Osteoblast (primary cell): ENCODE data around the gene ITPRID2. TPM values are rescaled to one million over a fixed set of nuclear protein-coding genes. Genes with fewer than 3 reads are reported as not detected.

Source experiments
- DNase-seq: peaks from one replicate; pipeline ENCODE4 v3.0.0; 2011; ENCODE audit warnings: low spot score, mixed read lengths; ENCODE audit not compliant: insufficient read length; ENCODE audit errors: missing footprints
- H2AFZ ChIP-seq: 2 replicates; pipeline ENCODE4 v1.6.0; 2011; ENCODE audit warnings: mild to moderate bottlenecking, low read length
- H3K27ac ChIP-seq: 2 replicates; pipeline ENCODE4 v1.5.1; 2011; ENCODE audit warnings: mild to moderate bottlenecking, low read depth, low read length, moderate library complexity
- H3K27me3 ChIP-seq: 2 replicates; pipeline ENCODE4 v1.6.0; 2012; ENCODE audit warnings: mild to moderate bottlenecking, control low read depth, inconsistent platforms, low read length, moderate library complexity; ENCODE audit not compliant: insufficient read depth
- H3K36me3 ChIP-seq: 2 replicates; pipeline ENCODE4 v1.5.1; 2011; ENCODE audit warnings: mild to moderate bottlenecking, low read length, control low read depth, moderate library complexity; ENCODE audit not compliant: insufficient read depth
- H3K4me1 ChIP-seq: 2 replicates; pipeline ENCODE4 v1.5.1; 2011; ENCODE audit warnings: mild to moderate bottlenecking, low read length, control low read depth, moderate library complexity; ENCODE audit not compliant: insufficient read depth
- H3K4me2 ChIP-seq: 2 replicates; pipeline ENCODE4 v1.6.0; 2011; ENCODE audit warnings: mild to moderate bottlenecking, low read length; ENCODE audit not compliant: insufficient read depth
- H3K4me3 ChIP-seq: fragments of 200-600 bp; sonication (generic); 3 replicates; pipeline ENCODE4 v1.5.1; 2012; ENCODE audit warnings: mild to moderate bottlenecking, low read length, inconsistent platforms; ENCODE audit not compliant: insufficient read depth
- H3K79me2 ChIP-seq: 2 replicates; pipeline ENCODE4 v1.6.0; 2012; ENCODE audit warnings: mild to moderate bottlenecking, low read length, control low read depth, inconsistent platforms; ENCODE audit not compliant: insufficient read depth
- H3K9me3 ChIP-seq: 2 replicates; pipeline ENCODE4 v1.5.1; 2011; ENCODE audit warnings: low read depth, low read length, control low read depth
- H4K20me1 ChIP-seq: 2 replicates; pipeline ENCODE4 v1.6.0; 2012; ENCODE audit warnings: mild to moderate bottlenecking, low read length, control low read depth; ENCODE audit not compliant: insufficient read depth
- total RNA-seq: library from RNA; depleted of rRNA; stranded (reverse); fragments of >200 nt; gene quantifications from 2 replicates; pipeline ENCODE4 v1.2.3, GENCODE V29; 2012
- TF ChIP-seq, protein P1 (sequence below): IDR thresholded peaks from 2 replicates; pipeline ENCODE4 v1.5.1; 2011; ENCODE audit warnings: mild to moderate bottlenecking, low read depth, low read length, moderate library complexity; ENCODE audit errors: extremely low read depth

The ITPRID2 gene
- total RNA-seq, 1 donor = 108 TPM

DNA sequence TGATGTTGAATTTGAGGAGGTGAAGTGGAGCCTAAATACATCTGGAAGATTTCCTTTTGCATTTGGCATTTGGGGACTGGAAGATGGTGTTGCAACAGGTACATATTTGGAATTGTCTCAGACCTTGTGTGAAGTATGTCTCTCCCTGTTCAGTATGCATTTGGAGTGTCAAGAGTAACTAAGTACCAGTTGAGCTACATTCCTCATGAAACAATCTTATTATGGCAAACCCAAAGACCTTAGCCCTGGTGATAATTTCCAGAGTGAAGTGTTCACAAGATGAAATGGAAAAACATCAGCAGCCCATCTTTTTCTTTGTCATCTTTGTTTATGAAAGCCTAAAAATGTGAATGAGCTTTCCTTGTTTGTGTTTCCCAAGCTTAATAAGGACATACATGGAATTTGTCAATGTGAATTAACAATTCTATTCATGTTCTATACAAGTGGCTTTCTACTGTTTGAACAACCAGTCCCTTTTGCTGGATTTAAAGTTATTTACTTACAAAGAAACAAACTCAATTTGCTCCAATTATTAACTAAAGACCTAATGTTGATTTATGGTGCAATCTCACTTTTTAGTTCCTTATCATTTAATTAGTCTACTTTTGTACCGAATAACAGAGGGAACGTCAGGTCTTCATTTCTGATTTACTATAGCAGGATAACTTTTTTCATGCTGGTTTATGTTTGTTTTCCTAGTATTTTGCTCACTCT is 52.0 kb downstream of the ITPRID2 start:
- TF ChIP-seq, protein P1, sequence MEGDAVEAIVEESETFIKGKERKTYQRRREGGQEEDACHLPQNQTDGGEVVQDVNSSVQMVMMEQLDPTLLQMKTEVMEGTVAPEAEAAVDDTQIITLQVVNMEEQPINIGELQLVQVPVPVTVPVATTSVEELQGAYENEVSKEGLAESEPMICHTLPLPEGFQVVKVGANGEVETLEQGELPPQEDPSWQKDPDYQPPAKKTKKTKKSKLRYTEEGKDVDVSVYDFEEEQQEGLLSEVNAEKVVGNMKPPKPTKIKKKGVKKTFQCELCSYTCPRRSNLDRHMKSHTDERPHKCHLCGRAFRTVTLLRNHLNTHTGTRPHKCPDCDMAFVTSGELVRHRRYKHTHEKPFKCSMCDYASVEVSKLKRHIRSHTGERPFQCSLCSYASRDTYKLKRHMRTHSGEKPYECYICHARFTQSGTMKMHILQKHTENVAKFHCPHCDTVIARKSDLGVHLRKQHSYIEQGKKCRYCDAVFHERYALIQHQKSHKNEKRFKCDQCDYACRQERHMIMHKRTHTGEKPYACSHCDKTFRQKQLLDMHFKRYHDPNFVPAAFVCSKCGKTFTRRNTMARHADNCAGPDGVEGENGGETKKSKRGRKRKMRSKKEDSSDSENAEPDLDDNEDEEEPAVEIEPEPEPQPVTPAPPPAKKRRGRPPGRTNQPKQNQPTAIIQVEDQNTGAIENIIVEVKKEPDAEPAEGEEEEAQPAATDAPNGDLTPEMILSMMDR = no peak
- H3K4me1 ChIP-seq = peaks cover 9% of the 10 kb centered on the region
- H3K9me3 ChIP-seq = no peaks in the 10 kb centered on the region
- no peak overlapping the region for H2AFZ ChIP-seq
- no peaks in the 10 kb centered on the region for H3K36me3 ChIP-seq
- H3K27ac ChIP-seq = no peak overlapping the region
- H3K79me2 ChIP-seq = no peaks in the 10 kb centered on the region
- DNase-seq = no peak
- H4K20me1 ChIP-seq = no peaks in the 10 kb centered on the region
- H3K4me3 ChIP-seq = no peak overlapping the region
- no peak overlapping the region for H3K4me2 ChIP-seq
- H3K27me3 ChIP-seq = no peaks in the 10 kb centered on the region

DNA sequence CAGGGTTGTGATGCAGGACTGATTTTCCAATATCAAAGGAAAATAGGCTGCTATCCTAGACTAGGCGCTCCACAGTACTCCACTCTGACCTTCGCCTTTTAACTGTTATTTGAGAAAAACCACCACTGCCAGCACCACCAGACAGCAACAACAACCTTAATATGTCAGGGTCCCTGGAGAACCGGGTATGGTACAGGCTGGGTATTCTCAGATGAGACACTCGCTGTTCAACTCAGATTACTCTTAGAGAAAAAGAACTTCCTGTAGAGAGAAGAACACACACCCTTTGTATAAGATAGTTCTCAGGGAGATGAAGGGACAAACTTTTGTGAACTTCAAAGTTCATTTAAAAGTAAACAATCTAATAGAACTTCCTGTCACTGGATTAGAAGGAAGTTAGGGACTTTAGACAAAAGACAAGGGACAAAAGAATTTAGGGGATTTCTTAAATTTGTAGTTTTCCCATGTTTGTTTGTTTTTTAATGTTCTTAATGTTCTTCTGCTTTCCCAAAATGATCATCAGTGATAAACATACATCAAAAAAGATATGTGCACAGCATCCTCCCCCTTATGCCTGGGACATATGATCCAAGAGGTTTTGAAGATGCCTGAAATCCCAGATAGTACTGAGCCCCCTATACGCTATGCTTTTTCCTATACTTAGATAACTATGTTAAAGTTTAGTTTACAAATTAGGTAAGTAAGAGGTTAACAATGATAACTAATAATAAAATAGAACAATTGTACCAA is 52.8 kb downstream of the ITPRID2 start:
- DNase-seq = no peak
- no peak overlapping the region for H3K27ac ChIP-seq
- H3K27me3 ChIP-seq = no peaks in the 10 kb centered on the region
- H4K20me1 ChIP-seq = no peaks in the 10 kb centered on the region
- H3K4me2 ChIP-seq = no peak overlapping the region
- TF ChIP-seq, protein P1 = no peak
- peaks cover 17% of the 10 kb centered on the region for H3K4me1 ChIP-seq
- H2AFZ ChIP-seq = no peak overlapping the region
- H3K79me2 ChIP-seq = no peaks in the 10 kb centered on the region
- H3K9me3 ChIP-seq = no peaks in the 10 kb centered on the region
- no peak overlapping the region for H3K4me3 ChIP-seq
- H3K36me3 ChIP-seq = no peaks in the 10 kb centered on the region

DNA sequence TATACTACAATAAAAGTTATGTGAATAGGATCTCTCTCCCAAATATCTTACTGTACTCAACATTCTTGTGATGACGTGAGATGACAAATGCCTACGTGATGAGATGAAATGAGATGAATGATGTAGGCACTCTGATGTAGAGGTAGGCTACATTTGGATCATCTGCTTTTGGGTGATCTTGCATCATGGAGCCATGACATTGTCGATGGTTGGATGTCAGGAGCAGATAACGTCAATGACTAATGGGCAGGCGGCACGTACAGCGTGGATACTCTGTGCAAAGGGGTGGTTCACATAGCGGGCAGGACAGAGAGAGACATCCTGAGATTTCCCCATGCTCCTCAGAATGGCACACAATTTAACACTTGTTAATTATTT is 53.4 kb downstream of the ITPRID2 start:
- H3K4me2 ChIP-seq = no peak overlapping the region
- peaks cover 20% of the 10 kb centered on the region for H3K4me1 ChIP-seq
- H3K27me3 ChIP-seq = no peaks in the 10 kb centered on the region
- DNase-seq = no peak
- H3K27ac ChIP-seq = no peak overlapping the region
- H2AFZ ChIP-seq = no peak overlapping the region
- TF ChIP-seq, protein P1 = no peak
- no peaks in the 10 kb centered on the region for H4K20me1 ChIP-seq
- no peaks in the 10 kb centered on the region for H3K9me3 ChIP-seq
- no peaks in the 10 kb centered on the region for H3K36me3 ChIP-seq
- H3K4me3 ChIP-seq = no peak overlapping the region
- H3K79me2 ChIP-seq = no peaks in the 10 kb centered on the region

DNA sequence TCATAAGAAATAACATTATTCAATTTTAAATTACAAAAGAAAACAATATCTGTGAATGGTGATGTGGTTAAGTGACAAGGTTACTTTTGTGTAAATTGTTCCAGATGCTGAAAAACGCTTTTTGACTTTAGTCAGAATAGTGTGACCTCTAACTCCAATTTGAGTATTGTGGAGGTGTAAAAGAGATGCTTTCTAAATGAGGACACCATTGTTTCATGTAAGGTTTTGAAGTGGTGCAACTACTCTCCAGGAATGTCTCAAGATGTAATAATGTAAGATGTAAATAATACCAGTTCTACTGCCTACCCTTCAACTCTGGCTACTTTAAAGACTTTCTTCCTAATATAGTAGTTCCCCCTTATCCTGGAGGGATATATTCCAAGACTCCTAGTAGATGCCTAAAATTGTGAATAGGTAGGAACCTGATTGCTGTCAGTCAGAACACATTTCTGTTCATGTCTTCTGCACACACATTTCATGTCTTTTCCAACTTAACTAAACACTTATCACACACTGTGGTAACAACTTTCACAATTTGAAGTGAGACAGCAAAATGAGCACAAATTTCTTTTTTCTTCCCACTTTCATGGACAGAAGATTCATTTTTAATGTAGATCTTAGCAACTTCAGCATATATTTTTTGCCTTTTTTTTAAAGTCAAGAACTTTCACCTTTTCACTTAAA is 55.1 kb downstream of the ITPRID2 start:
- no peak for DNase-seq
- TF ChIP-seq, protein P1 = no peak
- Histone ChIP-seq H3K79me2 (no peaks in the 10 kb centered on the region), H2AFZ (no peak overlapping the region), H3K36me3 (no peaks in the 10 kb centered on the region), H3K27ac (no peak overlapping the region), H3K4me3 (no peak overlapping the region), H3K27me3 (no peaks in the 10 kb centered on the region), H3K4me1 (peaks cover 20% of the 10 kb centered on the region), H3K9me3 (no peaks in the 10 kb centered on the region), H4K20me1 (no peaks in the 10 kb centered on the region), H3K4me2 (no peak overlapping the region)
